CD14-positive monocyte (primary cell): ENCODE data around the gene TFAP2E. TPM values are rescaled to one million over a fixed set of nuclear protein-coding genes. Genes with fewer than 3 reads are reported as not detected.

Experiments used
- DNase-seq, 3 donors: peaks; one replicate each; pipeline ENCODE4 v3.0.0-alpha.2; 2011 to 2022
- H2AFZ ChIP-seq: 2 replicates; pipeline ENCODE4 v1.6.0; 2012; ENCODE audit warnings: mild to moderate bottlenecking, low read depth, low read length, inconsistent platforms; ENCODE audit not compliant: insufficient read depth, poor library complexity, severe bottlenecking
- H3K27ac ChIP-seq, 2 donors: 1 replicate in 1 of 2; 2 replicates in 1 of 2; pipeline ENCODE4 v1.5.1; 2012 to 2013; ENCODE audit warnings: low read length in 2 of 2, control low read depth in 1 of 2, inconsistent platforms in 1 of 2, low read depth in 1 of 2, mild to moderate bottlenecking in 1 of 2
- H3K27me3 ChIP-seq, 2 donors: one replicate each; pipeline versions ENCODE4 v1.6.0 to v1.6.1; 2011 to 2013; ENCODE audit warnings: low read length in 2 of 2; ENCODE audit not compliant: control insufficient read depth in 2 of 2, insufficient read depth in 2 of 2
- H3K36me3 ChIP-seq, 2 donors: replicated peaks in 1 of 2; 1 replicate in 1 of 2; 2 replicates in 1 of 2; pipeline versions ENCODE4 v1.5.1 to v1.6.1; 2012 to 2013; ENCODE audit warnings: low read length in 2 of 2, control low read depth in 1 of 2, inconsistent platforms in 1 of 2, mild to moderate bottlenecking in 1 of 2; ENCODE audit not compliant: insufficient read depth in 2 of 2, control insufficient read depth in 1 of 2
- H3K4me1 ChIP-seq, 2 donors: 1 replicate in 1 of 2; 2 replicates in 1 of 2; pipeline versions ENCODE4 v1.5.1 to v1.6.1; 2012 to 2013; ENCODE audit warnings: low read length in 2 of 2, control low read depth in 1 of 2, inconsistent platforms in 1 of 2, mild to moderate bottlenecking in 1 of 2, moderate library complexity in 1 of 2; ENCODE audit not compliant: insufficient read depth in 2 of 2, control insufficient read depth in 1 of 2
- H3K4me2 ChIP-seq: replicated peaks from 2 replicates; pipeline ENCODE3; 2012; ENCODE audit warnings: low read length, moderate library complexity, mild to moderate bottlenecking; ENCODE audit not compliant: poor library complexity, severe bottlenecking; ENCODE audit errors: extremely low read depth
- H3K4me3 ChIP-seq, 3 experiments: fragments of 200-600 bp in 1 of 3; sonication (generic) in 1 of 3; replicated peaks in 1 of 3; 1 replicate in 2 of 3; 2 replicates in 1 of 3; pipeline ENCODE4 v1.5.1; 2011 to 2013; ENCODE audit warnings: low read length in 3 of 3, mild to moderate bottlenecking in 3 of 3, control low read depth in 2 of 3, low read depth in 2 of 3, inconsistent platforms in 1 of 3, moderate library complexity in 1 of 3
- H3K79me2 ChIP-seq: 2 replicates; pipeline ENCODE4 v1.6.0; 2012; ENCODE audit warnings: mild to moderate bottlenecking, control low read depth, inconsistent platforms, low read length, moderate library complexity; ENCODE audit not compliant: insufficient read depth
- H3K9ac ChIP-seq: 2 replicates; pipeline ENCODE4 v1.6.0; 2017; ENCODE audit warnings: low read length, mild to moderate bottlenecking; ENCODE audit not compliant: insufficient read depth, poor library complexity, severe bottlenecking
- H3K9me3 ChIP-seq, 2 donors: replicated peaks in 1 of 2; 1 replicate in 1 of 2; 2 replicates in 1 of 2; pipeline versions ENCODE4 v1.5.1 to v1.6.1; 2012 to 2013; ENCODE audit warnings: low read length in 2 of 2, control low read depth in 1 of 2; ENCODE audit not compliant: control insufficient read depth in 1 of 2, insufficient read depth in 1 of 2
- H4K20me1 ChIP-seq: 2 replicates; pipeline ENCODE4 v1.6.0; 2012; ENCODE audit warnings: mild to moderate bottlenecking, low read length, control low read depth, moderate library complexity; ENCODE audit not compliant: insufficient read depth
- H3K27ac Mint-ChIP-seq, 7 donors: one replicate each; pipeline ENCODE4 v1.8.0; 2020; ENCODE audit warnings: mild to moderate bottlenecking in 7 of 7, mixed read lengths in 7 of 7, moderate library complexity in 6 of 7, inconsistent platforms in 2 of 7
- H3K27me3 Mint-ChIP-seq, 3 donors: one replicate each; pipeline ENCODE4 v1.8.0; 2021 to 2022; ENCODE audit warnings: low read depth in 3 of 3, mild to moderate bottlenecking in 3 of 3, mixed read lengths in 3 of 3, moderate library complexity in 3 of 3, inconsistent platforms in 1 of 3
- H3K36me3 Mint-ChIP-seq, 2 donors: one replicate each; pipeline ENCODE4 v1.8.0; 2020; ENCODE audit warnings: mixed read lengths in 2 of 2, inconsistent platforms in 1 of 2, mild to moderate bottlenecking in 1 of 2
- H3K4me1 Mint-ChIP-seq: one replicate; pipeline ENCODE4 v1.8.0; 2020; ENCODE audit warnings: mild to moderate bottlenecking, mixed read lengths
- H3K4me3 Mint-ChIP-seq, 2 donors: one replicate each; pipeline ENCODE4 v1.8.0; 2020; ENCODE audit warnings: mild to moderate bottlenecking in 2 of 2, mixed read lengths in 2 of 2, moderate library complexity in 1 of 2
- H3K9me3 Mint-ChIP-seq, 7 donors: one replicate each; pipeline ENCODE4 v1.8.0; 2020 to 2022; ENCODE audit warnings: mixed read lengths in 7 of 7, mild to moderate bottlenecking in 6 of 7, moderate library complexity in 6 of 7, inconsistent platforms in 2 of 7
- CTCF ChIP-seq: fragments of 200-600 bp; IDR thresholded peaks from one replicate; pipeline ENCODE4 v1.8.0; 2022; ENCODE audit warnings: antibody characterized with exemption, mild to moderate bottlenecking
- WGBS: methylation state at CpG from one replicate; pipeline ENCODE4 v1.1.5; 2013; ENCODE audit warnings: missing lambda C conversion rate; ENCODE audit not compliant: insufficient coverage; 5-methylcytosine and 5-hydroxymethylcytosine counted together
- intact Hi-C, 2 donors: fragments of 100-400 bp; cut with micrococcal nuclease; formaldehyde crosslinking; loops; one replicate each; pipeline versions ENCODE4 v1.15.0 to v1.15.1; 2023
- polyA plus RNA-seq, 3 donors: library from polyadenylated mRNA; depleted of rRNA in 1 of 3; unstranded in 2 of 3; stranded (reverse) in 1 of 3; fragments of 300-500 nt in 2 of 3; fragments of >200 nt in 1 of 3; fragmentation: Illumina TruSeq in 2 of 3; gene quantifications; 1 replicate in 2 of 3; 2 replicates in 1 of 3; pipeline ENCODE4 v1.2.3, GENCODE V29; 2012 to 2021

TFAP2E gene
- polyA plus RNA-seq, 3 donors: 0.77 to 4.5 (median 1.5) TPM

- peaks cover 0 to 1% (median 0%) of the 10 kb centered on the region in 3 donors for H3K27me3 Mint-ChIP-seq
- peaks cover 51% of the 10 kb centered on the region for H3K4me1 Mint-ChIP-seq
- no peak overlapping the region for H3K27ac Mint-ChIP-seq
- DNase-seq: no peak
- Histone ChIP-seq H3K9ac (no peak overlapping the region), H2AFZ (no peak overlapping the region), H3K4me3 (no peak overlapping the region), H3K27ac (no peak overlapping the region), H3K9me3 (no peaks in the 10 kb centered on the region), H3K4me2 (no peak overlapping the region), H3K27me3 (no peaks in the 10 kb centered on the region), H3K4me1 (peaks cover 27 to 39% of the 10 kb centered on the region in 2 donors), H3K79me2 (peaks cover 70% of the 10 kb centered on the region), H3K36me3 (peaks cover 35 to 44% of the 10 kb centered on the region in 2 donors), H4K20me1 (peaks cover 35% of the 10 kb centered on the region)
- intact Hi-C loops: loop anchor here (5.0 to 10.0 kb wide), 5 partner anchors 103 to 363 kb away; partner anchors contain the start of gene SFPQ (in 2 of the 2)
- WGBS: 81% methylated on average over 2 of the region's 4 CpGs
- H3K36me3 Mint-ChIP-seq: peaks cover 30 to 42% of the 10 kb centered on the region in 2 donors
- H3K9me3 Mint-ChIP-seq: no peaks in the 10 kb centered on the region
- H3K4me3 Mint-ChIP-seq: no peak overlapping the region
- TF ChIP-seq CTCF: no peak
Observed at GRCh38 chr1:35555212-35555584, 17.9 kb upstream of the TFAP2E start.

- Histone ChIP-seq H3K4me2 (peak overlapping the region; percentile 97), H3K79me2 (peaks cover 63% of the 10 kb centered on the region), H3K27me3 (no peaks in the 10 kb centered on the region), H3K9ac (no peak overlapping the region), H3K27ac (no peak overlapping the region), H3K36me3 (peaks cover 35 to 44% of the 10 kb centered on the region in 2 donors), H3K9me3 (no peaks in the 10 kb centered on the region), H3K4me1 (peaks cover 27 to 39% of the 10 kb centered on the region in 2 donors), H2AFZ (no peak overlapping the region), H3K4me3 (peak overlapping the region in 1 of 3 experiments; percentile 91), H4K20me1 (peaks cover 35% of the 10 kb centered on the region)
- H3K36me3 Mint-ChIP-seq: peaks cover 29 to 43% of the 10 kb centered on the region in 2 donors
- H3K27ac Mint-ChIP-seq: no peak overlapping the region
- WGBS: 92% methylated on average over 7 of the region's 10 CpGs
- peaks cover 53% of the 10 kb centered on the region for H3K4me1 Mint-ChIP-seq
- no peak for DNase-seq
- H3K27me3 Mint-ChIP-seq: peaks cover 0 to 1% (median 0%) of the 10 kb centered on the region in 3 donors
- H3K4me3 Mint-ChIP-seq: peak overlapping the region in 1 of 2 donors; percentile 93
- TF ChIP-seq CTCF: no peak
- no peaks in the 10 kb centered on the region for H3K9me3 Mint-ChIP-seq
- intact Hi-C loops: loop anchor here (5.0 to 10.0 kb wide), 5 partner anchors 104 to 364 kb away; partner anchors contain the start of gene SFPQ (in 2 of the 2)
Observed at GRCh38 chr1:35555601-35556477, 17.3 kb upstream of the TFAP2E start.
